AG09319 (cell line): Measurements from ENCODE around the gene SLX4IP.

Source experiments
- DNase-seq: peaks from one replicate; pipeline ENCODE4 v3.0.0-alpha.2; 2010; ENCODE audit warnings: low read depth; ENCODE audit errors: extremely low read depth
- CTCF ChIP-seq: IDR thresholded peaks from 2 replicates; pipeline ENCODE4 v1.5.1; 2011; ENCODE audit warnings: low read depth, mild to moderate bottlenecking, inconsistent platforms, low read length, moderate library complexity

The SLX4IP gene

GRCh38 chr20:10488534-10488933 is 53.4 kb downstream of the SLX4IP start:
- DNase-seq, result no peak
- no peak for TF ChIP-seq CTCF

- no peak for TF ChIP-seq CTCF
- DNase-seq, result no peak
Measured at GRCh38 chr20:10489853-10490252, 54.7 kb downstream of the SLX4IP start.

- TF ChIP-seq CTCF, result no peak
- no peak for DNase-seq
Measured at GRCh38 chr20:10490257-10490656, 55.2 kb downstream of the SLX4IP start.

GRCh38 chr20:10490706-10491105 is 55.6 kb downstream of the SLX4IP start:
- no peak for TF ChIP-seq CTCF
- DNase-seq, result no peak

GRCh38 chr20:10492065-10492464 is 57.0 kb downstream of the SLX4IP start:
- no peak for TF ChIP-seq CTCF
- DNase-seq, result no peak

- no peak for DNase-seq
- TF ChIP-seq CTCF, result no peak
Measured at GRCh38 chr20:10492844-10493243, 57.7 kb downstream of the SLX4IP start.

- no peak for DNase-seq
- TF ChIP-seq CTCF, result no peak
Measured at GRCh38 chr20:10495173-10495572, 60.1 kb downstream of the SLX4IP start.

GRCh38 chr20:10496465-10496864 is 61.4 kb downstream of the SLX4IP start:
- DNase-seq, result no peak
- no peak for TF ChIP-seq CTCF
